Islet precursor cell (in vitro differentiated cells): ENCODE data around the gene ARHGEF12.

ENCODE experiments used
- DNase-seq: peaks from one replicate; pipeline ENCODE4 v3.0.0-alpha.2; 2018

ARHGEF12 gene

GRCh38 chr11:120389693-120390584, 53.7 kb downstream of the ARHGEF12 start:
- no peak for DNase-seq

- DNase-seq = no peak
These were observed 54.3 kb downstream of the ARHGEF12 start for GRCh38 chr11:120390585-120390922.

- DNase-seq = peak; percentile 77
These were observed 55.1 kb downstream of the ARHGEF12 start for GRCh38 chr11:120391292-120391691.

- DNase-seq = no peak
These were observed 55.6 kb downstream of the ARHGEF12 start for GRCh38 chr11:120391854-120392253.

GRCh38 chr11:120392314-120392713, 56.1 kb downstream of the ARHGEF12 start:
- no peak for DNase-seq

- no peak for DNase-seq
These were observed 56.6 kb downstream of the ARHGEF12 start for GRCh38 chr11:120392793-120393192.

DNA sequence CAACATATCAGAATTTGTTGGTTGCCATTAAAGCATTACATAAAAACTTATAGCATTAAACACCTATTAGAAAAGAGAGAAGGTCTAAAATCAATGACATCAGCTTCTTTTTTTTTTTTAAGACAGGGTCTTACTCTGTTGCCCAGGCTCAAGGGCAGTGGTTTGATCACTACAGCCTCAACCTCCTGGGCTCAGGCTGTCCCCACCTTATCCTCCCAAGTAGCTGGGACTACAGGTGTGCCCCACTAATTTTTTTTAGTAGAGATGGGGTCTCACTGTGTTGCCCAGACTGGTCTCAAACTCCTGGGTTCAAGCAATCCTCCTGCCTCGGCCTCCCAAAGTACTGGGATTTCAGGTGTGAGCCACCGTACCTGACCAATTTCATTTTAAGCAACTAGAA, 57.9 kb downstream of the ARHGEF12 start:
- DNase-seq = no peak

DNA sequence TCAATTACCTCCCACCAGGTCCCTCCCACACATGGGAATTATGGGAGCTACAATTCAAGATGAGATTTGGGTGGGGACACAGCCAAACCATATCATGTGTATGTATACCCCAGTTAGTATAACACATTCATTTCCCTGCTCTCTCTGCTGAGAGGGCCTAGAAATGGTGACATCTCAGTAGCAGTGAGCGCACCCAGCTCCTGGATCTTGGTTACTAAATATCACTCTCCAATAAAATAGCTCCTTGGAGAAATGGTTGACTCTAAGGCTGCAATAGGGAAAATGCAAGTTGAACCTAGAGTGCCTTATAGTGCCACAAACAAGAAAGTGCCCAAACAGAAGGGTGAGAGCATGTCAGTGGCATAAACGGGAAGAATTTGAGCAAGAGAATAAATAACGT, 59.6 kb downstream of the ARHGEF12 start:
- DNase-seq = no peak

DNA sequence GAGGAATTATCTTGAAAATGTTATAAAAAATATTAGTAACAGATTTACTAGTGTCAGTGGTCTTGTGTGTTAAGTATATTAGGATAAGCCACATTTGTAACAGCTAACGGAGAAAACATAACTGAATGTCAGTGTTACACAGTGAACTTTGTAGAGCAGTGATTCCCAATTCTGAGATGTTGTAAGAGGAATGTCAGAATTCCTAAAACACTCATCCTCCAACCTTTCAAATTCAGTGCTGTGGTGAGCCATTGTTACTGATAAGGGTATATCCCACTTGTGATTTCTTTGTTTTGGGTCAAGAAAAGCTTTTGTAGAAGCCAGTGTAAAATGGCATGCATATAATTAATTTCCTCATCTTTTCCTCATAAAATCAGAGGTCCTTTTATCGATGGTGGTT, 61.9 kb downstream of the ARHGEF12 start:
- DNase-seq = no peak

- DNase-seq = no peak
These were observed 63.1 kb downstream of the ARHGEF12 start for GRCh38 chr11:120399307-120399706.

- DNase-seq = no peak
These were observed 64.6 kb downstream of the ARHGEF12 start for GRCh38 chr11:120400564-120401364.

DNA sequence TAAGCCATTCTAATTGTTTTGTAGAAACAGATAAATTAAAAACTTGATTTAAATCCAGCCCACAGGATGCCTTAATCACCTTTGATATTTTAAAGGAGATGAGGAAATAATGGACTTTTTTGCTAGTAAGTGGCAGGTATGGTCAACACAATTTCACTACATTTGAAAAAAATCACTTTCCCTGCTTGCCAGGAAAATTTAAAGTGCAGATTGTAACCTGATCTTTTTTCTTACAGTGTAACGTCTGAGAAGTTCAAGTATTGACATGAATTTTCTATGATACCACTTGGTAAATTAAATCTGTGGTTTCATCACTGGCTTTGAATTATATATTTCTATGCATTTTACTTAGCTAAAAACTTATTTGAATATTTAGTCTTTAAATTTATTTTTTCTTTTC, 65.3 kb downstream of the ARHGEF12 start:
- no peak for DNase-seq

GRCh38 chr11:120403966-120404365, 67.8 kb downstream of the ARHGEF12 start:
- DNase-seq = no peak

GRCh38 chr11:120404495-120404894, 68.3 kb downstream of the ARHGEF12 start:
- DNase-seq = no peak

- DNase-seq = no peak
These were observed 73.4 kb downstream of the ARHGEF12 start for GRCh38 chr11:120409655-120410054.

DNA sequence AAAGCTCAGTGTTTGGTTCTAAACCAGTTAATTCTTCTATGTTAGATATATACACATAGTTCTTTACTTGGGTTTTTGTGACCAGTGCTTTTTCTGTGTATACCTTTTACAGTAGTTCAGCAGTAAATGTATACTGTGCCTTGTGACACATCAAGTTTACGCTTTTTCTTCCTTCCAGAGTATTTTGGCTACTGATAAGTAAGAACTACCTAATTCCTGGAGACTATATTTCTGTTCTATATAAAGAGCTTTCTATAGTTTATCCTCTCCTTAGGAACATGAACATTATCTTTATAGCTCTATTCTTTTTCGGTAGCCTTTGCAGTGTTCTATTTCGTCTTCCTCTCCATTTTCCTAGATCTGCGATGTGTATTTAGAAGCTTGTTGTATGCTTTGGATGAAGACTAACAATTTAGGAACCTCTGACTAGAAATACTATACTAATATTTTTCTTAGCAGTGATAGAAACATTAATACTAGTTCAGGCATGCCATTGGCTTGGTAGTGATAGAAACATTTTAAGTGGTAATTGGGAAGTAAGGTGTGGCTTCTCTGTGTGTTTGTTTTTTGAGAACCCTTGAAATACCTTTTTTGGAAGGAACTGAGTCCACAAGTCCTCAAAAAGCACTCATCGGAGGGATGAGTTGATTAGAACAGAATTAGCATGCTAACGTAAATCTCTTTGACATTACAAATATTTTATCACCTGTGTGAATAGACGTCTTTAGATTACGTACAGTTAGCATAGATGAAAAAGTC, 74.6 kb downstream of the ARHGEF12 start:
- DNase-seq = no peak

GRCh38 chr11:120413480-120413879, 77.3 kb downstream of the ARHGEF12 start:
- DNase-seq = no peak

DNA sequence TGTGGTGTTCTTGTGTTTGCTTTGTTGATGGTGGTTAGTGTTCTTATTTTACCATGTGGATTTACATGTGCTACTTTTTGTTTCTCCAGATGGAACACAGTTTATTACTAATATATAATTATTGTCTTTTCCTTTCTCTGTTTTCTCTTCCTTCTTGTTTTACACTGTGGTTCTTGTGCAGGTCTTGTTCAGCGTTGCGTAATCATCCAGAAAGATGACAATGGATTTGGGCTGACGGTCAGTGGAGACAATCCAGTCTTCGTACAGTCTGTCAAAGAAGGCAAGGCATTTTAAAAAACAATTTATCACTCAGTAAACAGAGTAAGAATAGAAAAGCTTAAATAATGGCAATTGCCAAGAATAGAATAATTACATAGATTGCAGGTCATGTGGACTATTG, 84.4 kb downstream of the ARHGEF12 start:
- no peak for DNase-seq

DNA sequence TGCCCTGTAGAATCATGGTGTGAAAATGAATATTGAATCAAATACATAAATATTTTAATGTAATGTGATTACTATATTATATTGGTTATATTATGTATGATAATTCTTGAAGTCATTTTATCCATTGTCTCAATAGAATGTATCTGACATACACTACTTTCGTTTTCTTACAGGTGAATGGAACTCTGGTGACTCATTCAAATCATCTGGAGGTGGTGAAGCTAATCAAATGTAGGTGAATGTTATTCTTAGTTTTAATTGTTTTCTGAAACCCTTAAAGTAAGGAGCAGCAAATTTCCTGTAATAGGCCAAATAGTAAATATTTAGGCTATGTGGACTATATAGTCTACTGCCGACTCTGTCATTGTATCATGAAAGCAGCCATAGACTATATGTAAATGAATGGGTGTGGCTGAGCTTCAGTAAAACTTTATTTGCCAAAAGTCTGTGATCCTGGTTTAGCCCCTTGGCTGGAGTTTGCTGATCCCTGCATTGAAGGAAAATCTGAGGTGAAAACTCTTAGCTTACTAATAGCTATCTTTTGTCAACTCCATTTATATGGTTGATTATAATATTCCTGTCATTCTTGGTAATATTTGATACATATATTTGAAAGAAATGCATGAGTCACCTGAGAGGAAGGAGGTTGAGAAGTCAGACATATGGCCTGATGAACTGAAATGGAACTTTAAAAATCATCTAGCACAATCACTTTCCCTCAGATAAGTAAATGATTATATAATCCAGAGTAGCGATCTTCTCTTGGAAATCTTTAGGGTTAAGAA, 88.2 kb downstream of the ARHGEF12 start:
- DNase-seq = no peak

DNA sequence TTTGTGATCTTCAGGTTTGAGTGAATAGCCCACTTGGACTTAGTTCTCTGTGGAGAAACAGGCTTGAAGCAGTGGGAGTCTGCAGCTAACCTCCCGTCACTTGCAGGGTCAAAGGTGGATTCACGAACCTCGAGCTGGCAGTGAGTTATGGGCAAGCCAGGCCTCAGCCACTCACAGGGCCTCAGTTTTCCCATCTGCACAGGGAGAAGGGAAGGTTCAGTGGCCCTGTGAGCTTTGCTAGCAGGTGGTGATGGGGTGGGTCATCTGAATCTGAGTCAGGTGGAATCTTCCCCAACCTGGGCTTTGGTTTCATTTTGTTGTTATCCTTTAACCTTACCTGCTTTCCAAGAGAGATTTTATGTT, 88.7 kb downstream of the ARHGEF12 start:
- DNase-seq = no peak

GRCh38 chr11:120425527-120425926, 89.3 kb downstream of the ARHGEF12 start:
- DNase-seq = no peak

DNA sequence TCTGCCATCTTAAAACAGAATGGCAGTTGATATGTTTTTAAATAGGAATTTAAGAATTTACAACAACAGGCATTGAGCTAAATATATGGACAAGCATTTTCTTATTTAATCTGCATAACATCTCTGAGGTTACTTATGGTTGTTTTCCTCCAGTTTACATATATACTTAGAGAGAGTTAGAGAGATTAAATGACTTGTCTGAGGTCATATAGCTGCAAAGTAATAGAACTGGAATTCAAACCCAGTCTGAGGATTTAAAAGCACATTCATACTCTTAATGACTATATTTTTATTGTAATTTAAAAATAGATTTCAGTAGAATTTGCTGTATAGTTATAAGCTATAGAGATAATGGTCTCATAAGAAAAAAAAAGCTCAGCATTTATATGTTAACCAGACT, 93.9 kb downstream of the ARHGEF12 start:
- no peak for DNase-seq

- peak; percentile 67 for DNase-seq
These were observed 95.4 kb downstream of the ARHGEF12 start for GRCh38 chr11:120431633-120432032.
